Hematopoietic multipotent progenitor cell (in vitro differentiated cells): ENCODE measurements around the gene DMRT1. TPM values are rescaled to one million over a fixed set of nuclear protein-coding genes. Genes with fewer than 3 reads are reported as not detected.
"Not testable (repeated sequence)": the region's sequence is repeated elsewhere in the genome, so short reads cannot be mapped to it uniquely, and the experiment has no call there.

Source experiments
- DNase-seq, 3 donors: peaks; one replicate each; pipeline ENCODE4 v3.0.0-alpha.2; 2011 to 2015; ENCODE audit warnings: low read depth in 2 of 3, low spot score in 2 of 3
- small RNA-seq: library from RNA; depleted of rRNA; stranded (forward); fragments of <200 nt; gene quantifications from one replicate; pipeline ENCODE3, GENCODE V24; 2012
- total RNA-seq: library from RNA; depleted of rRNA; stranded (reverse); fragments of >200 nt; gene quantifications from one replicate; pipeline ENCODE4 v1.2.3, GENCODE V29; 2012

Gene DMRT1
- total RNA-seq, 1 donor = not detected

DNA sequence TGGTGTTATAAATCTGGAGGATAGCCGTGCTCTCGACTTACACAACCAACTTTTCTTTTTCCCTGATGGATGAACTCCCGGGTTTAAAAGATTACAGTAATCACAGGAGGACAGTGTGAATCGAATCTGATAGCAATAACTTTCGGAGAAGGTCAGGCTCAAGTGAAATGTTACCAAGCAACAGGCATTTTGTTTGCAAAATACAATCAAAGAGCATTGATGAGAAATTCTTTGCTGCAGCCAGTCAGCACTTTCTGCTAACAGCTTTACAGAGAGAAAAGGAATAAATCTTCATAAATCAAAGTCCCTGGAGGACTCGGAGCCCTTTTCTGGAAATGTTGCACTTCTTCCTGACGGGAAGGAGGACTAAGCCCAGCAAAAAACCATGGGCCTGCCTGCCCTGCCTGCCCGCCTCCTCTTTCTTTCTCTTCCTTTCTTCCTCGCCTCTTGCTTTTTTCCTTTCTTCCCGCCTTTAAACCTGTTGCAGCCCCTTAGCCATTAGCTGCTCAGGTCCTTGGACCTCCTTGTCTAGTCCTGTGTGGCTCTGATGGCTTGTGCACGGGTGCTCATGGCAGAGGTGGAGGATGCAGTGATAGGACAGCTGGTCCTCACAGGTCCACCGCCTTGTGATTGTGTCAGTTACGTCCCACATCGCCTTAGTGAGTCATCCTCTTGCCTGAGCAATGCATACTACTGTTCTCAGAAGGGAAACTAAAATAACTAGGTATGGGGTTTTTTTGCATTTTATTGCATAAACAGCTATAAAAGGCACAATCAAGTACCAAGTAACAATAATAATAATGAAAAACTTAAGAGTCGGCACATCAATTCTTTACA is 141.1 kb downstream of the DMRT1 start:
- DNase-seq = no peak

DNA sequence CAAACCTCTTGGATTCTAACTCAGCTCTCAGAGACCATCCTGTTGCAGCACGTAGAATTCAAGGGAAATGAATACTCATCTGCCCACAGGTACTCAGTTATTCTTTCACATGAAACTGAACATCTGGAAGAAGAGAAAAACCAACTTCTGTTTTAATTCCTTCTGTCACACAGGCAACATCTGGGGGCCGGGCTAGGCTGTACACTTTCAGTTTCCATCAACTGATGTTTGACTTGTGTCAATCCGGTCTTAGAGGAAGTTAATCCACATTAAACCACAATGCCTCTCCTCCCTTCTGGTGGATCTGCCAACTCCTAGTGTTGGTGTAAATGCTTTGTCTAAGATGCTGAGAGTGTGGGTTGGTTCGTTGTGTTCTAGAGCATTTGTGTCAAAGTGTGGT is 152.5 kb downstream of the DMRT1 start:
- DNase-seq = no peak

DNA sequence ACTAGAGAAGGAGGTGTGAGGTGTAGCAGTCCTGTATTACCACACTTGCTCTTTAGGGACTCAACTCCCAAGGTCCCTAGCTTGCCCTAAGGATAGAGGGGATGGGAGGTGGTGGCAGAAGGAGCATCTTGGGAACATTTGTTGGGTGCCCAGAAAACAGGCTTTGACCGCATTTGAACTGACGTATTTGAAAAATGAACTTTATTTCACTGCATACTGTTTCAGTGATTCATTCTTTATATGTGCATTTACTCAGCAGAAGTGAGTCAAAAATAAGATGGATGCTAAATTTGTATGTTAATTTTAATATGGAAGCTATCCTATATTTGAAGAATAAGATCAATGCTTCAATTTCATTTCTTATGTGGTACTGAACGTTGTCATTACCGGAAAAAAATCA is 153.7 kb downstream of the DMRT1 start:
- no peak for DNase-seq

DNA sequence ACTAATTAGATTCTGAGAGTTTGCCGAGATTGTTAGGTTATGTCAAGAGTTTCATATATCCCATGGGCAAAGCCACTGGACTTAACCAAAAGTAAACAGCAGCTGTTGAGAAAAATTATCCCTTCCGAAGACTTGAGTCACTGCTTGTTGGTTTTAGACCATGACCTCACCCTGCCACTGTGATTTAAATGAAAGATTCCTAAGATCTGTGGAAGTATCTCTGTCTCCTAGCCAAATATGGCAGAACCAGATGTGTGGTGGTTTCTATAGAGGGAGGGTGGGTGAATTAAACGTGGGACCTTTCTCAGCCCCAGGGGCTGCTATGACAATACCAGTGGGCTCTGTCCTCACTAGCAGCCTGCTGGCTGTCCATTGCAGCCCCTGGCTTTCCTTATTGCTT is 154.3 kb downstream of the DMRT1 start:
- DNase-seq = no peak

DNA sequence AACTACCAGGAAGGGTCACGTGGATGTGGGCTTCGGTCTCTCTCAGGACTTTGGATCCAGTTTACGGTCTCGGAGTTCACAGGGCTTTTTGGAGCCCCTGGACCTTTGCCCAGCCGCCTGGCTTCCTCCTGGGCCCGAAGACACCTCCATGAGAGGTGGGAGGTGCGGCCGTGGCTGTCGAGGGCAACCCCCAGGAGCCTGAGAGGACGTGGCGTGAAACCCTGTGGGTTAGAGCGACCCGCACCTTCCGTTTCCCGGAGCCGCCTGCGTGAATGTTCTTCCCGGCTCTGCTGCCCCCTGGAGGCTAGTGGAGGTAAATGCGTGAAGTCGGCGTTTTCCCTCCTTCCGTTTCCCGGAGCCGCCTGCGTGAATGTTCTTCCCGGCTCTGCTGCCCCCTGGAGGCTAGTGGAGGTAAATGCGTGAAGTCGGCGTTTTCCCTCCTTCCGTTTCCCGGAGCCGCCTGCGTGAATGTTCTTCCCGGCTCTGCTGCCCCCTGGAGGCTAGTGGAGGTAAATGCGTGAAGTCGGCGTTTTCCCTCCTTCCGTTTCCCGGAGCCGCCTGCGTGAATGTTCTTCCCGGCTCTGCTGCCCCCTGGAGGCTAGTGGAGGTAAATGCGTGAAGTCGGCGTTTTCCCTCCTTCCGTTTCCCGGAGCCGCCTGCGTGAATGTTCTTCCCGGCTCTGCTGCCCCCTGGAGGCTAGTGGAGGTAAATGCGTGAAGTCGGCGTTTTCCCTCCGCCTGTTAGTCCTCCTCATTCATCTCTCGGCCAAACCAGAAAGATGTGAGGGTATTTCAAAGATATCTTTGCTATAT is 157.0 kb downstream of the DMRT1 start:
- not testable (repeated sequence) for DNase-seq

DNA sequence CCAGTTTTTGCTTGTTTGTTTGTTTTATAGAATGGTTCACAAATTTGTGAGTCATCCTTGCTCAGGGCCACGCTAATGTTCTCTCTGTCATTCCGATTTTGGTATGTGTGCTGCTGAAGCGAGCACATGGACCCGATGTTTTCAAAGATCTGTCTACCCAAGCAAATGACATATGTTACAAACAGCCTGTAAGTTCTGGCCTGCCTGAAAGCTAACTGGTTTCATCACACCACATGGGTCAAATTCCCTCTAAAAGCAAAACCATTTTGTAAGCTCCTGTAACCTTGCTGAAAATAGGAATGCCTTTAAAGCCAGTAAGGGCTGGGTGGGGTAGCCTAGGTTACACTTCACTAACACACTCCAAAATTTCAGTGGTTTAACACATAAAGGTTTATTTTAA is 160.3 kb downstream of the DMRT1 start:
- DNase-seq = no peak

DNA sequence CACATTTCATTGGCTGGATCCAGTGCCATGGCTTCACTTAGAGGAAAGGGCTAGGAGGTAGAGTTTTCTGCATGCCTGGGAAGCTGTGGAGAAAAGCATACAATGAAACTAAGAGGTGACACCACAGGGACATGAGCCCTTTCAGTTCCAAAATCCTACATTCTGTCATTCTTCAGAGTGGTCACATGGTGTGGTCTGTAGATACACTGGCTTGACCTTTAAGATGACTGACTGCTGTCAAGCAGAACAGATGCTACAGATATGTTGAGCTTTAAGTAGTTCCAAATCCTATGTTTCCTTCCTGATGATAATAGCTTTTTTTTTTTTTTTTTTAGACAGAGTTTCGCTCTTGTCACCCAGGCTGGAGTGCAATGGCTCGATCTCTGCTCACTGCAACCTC is 161.2 kb downstream of the DMRT1 start:
- no peak for DNase-seq

DNA sequence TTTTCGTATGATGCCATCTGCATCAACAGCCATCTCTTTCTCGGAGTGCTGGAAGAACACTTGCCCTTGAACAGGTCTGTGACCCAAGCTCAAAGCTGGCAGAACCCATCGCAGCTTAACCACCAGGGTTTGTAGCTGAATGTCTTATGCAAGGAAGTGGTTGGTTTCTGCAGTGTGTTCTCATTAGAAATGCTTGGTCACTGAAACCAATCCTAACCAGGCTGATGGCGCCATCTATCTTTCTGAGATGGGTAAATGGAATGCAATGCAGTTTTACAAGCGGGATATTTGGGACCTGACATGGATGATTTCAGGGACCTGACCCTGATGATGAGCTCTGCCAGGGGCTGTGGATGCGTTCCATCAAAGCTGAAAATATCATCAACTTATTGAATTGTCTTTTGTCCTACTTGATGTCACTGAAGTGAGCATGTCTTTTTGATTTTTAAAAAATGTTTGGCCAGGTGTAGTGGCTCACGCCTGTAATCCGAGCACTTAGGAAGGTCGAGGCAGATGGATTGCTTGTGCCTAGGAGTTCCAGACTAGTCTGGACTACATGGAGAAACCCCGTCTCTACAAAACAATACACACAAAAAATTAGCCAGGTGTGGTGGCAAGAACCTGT is 163.7 kb downstream of the DMRT1 start:
- DNase-seq = peak in 2 of 3 donors; percentile 68 to 85

DNA sequence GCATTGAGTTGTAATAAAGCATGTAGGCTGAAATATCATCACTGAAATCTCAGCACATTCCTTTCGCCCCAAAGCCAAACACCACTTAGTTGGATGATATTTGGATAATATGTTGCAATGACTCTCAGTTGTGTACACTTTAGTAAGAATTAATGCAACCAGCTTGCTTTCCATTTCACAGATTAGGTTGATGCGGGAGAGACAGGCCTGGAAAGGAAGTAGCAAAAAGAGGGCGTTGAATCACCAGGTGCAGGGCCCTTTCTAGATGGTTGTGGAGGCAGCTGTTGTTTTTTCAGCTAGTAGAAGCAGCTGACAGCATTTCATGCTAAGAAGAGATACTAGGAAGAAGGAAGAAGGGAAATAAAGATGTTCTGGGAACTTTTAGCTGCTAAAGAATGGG is 165.8 kb downstream of the DMRT1 start:
- no peak for DNase-seq

DNA sequence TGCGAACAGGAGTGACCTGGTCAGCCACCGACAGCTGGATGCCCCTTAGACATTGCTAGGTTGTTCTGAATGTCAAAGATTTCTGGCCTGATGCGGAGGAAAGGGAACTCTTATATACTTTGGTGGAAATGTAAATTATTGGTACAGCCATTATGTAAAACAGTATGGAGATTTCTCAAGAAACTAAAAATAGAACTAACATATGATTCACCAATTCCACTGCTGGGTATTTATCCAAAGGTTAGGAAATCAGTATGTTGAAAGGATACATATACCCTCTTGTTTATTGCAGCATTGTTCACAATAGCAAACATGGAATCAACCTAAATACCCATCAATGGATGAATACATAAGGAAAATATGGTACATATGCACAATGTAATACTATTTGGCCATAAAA is 166.7 kb downstream of the DMRT1 start:
- no peak for DNase-seq

DNA sequence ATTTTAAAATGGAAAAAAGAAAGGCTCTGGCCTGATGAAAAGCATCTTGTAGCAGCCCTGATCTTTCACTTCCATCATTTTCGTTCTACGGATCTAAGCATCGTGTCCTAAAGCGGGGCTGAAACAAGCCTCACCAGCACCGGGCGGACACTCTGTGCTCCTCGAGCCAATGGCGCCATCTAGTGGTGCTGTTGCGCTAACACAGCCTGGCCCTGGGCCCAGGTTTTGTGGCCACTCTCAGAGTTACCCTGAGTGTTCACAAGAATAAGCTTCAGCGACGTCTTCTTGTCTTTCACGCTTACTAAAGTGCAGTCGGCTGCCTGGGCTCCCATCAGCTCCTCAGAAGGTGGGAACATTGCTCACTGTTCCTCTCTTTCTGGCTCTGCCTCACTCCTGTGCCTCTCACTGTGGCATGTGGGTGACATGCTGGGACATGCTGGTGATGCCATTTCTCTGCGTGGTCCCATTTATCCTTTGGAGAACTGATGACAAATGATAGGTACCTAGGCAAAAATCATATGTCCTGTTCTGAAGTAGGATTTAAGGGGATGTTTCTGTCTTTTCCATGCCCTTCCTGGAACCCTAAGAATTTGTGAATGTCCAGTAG is 167.7 kb downstream of the DMRT1 start:
- DNase-seq = peak; percentile 29 to 90 (median 65)

DNA sequence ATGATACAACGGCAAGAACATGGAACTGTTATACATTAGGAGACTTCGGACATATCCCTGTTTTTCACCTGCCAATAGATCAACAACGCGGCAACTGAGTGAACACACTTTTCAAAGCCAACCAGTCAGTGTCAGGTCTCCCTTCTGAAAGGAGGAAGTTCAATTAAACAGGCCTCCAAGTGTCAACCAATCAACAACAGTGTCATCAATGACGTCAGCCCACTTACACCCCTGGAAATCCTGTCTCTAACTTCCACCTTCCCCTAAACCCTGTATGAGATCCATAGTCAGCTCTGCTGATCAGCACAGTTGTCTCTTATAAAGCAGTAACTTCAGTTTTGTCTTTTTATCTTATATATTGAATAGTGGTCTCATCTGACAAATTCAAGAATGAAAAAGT is 171.5 kb downstream of the DMRT1 start:
- peak in 1 of 3 donors; percentile 9 for DNase-seq

DNA sequence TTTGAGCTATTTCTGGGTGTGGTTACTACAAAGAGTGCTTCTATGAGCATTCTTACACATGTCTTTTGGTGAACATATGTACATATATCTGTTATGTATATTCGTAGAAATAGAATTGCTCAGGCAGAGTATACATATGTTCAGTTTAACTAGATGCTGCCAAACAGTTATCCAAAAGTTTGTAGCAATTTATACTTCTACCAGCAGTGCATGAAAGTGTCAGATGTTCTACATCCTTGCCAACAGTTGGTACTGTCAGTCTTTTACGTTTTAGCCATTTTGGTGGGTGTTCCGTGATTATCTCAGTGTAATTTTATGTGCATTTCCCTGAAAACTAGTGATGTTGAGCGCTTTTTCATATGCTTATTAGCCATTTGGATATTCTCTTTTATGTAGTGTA is 172.7 kb downstream of the DMRT1 start:
- DNase-seq = no peak

DNA sequence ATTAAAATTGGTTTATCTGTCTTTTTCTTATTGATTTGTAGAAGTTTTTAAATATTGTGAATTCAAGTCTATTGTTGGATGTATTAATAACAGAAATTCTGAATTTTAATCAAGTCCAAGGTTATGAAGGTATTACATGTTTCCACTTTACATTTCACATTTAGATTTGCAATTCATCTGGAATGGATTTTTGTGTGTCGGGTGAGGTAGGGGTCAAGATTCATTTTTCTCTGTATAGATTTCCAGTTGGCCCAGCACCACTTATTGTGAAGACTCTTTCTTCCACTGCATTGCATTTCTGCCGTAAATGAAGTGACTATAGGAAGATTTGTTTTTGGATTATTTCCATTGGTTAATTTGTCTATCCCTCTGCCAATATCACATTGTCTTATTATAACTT is 173.1 kb downstream of the DMRT1 start:
- no peak for DNase-seq

DNA sequence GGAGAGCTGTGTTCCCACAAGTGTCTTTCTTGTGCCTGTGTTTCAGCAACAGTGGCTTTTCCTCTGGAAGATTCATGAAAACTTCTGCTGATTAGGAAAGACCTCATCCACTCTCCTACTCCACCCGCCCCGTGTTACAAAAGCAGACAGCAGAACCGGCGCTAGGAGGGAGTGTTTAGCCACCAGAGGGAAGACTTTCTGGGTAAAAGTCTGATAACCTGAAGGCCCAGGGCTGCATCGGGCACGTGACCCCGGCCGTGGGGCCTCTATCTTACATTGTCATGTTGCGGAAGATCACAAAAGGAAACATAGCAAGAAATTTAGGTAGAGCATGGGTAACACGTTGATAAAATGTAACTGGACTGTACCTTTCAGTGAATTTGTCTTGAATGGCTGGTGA is 176.6 kb downstream of the DMRT1 start:
- DNase-seq = peak in 2 of 3 donors; percentile 71 to 77

Small RNAs within 50 kb of the gene (small RNA-seq; reads per million reads assigned to genes)
- gene RNU6-1073P = not detected

Other genes starting within 250 kb of the DMRT1 start
- gene DMRT3, start 135.0 kb downstream of the DMRT1 start, total RNA-seq = under 0.01 TPM
- gene DMRT2, start 208.7 kb downstream of the DMRT1 start, total RNA-seq = not detected